Prostate gland (tissue), 2 donors: ENCODE data around the gene PSMA6. TPM values are rescaled to one million over a fixed set of nuclear protein-coding genes. Genes with fewer than 3 reads are reported as not detected.
A peak's percentile ranks its signal among the peaks of the same experiment; 100 is the strongest.

Experiments
- DNase-seq: peaks from one replicate; pipeline ENCODE4 v3.0.0-alpha.2; 2019; ENCODE audit warnings: low spot score
- H3K27ac ChIP-seq, 2 donors: fragments of 200-600 bp; sonication (generic); 2 replicates each; pipeline ENCODE4 v1.5.1; 2017 to 2019
- H3K27me3 ChIP-seq: fragments of 200-600 bp; sonication (generic); replicated peaks from 2 replicates; pipeline ENCODE4 v1.5.1; 2019; ENCODE audit not compliant: insufficient read depth
- H3K36me3 ChIP-seq, 2 donors: fragments of 200-600 bp; sonication (generic); 1 replicate in 1 of 2; 2 replicates in 1 of 2; pipeline versions ENCODE4 v1.5.1 to v1.8.1; 2017 to 2019
- H3K4me1 ChIP-seq: fragments of 200-600 bp; sonication (generic); replicated peaks from 2 replicates; pipeline ENCODE4 v1.5.1; 2019
- H3K4me3 ChIP-seq, 2 donors: fragments of 200-600 bp; sonication (generic); 2 replicates each; pipeline ENCODE4 v1.5.1; 2017 to 2019
- H3K9me3 ChIP-seq: fragments of 200-600 bp; sonication (generic); 2 replicates; pipeline ENCODE4 v1.5.1; 2017
- POLR2A ChIP-seq: fragments of 450-650 bp; IDR thresholded peaks from one replicate; pipeline ENCODE4 v1.6.1; 2016; ENCODE audit warnings: antibody characterized with exemption, mild to moderate bottlenecking
- POLR2AphosphoS5 ChIP-seq: sonication (generic); formaldehyde crosslinking; IDR thresholded peaks from one replicate; pipeline ENCODE4 v1.6.1; 2017; ENCODE audit warnings: antibody characterized with exemption
- WGBS: methylation state at CpG from one replicate; pipeline ENCODE4 v1.1.5; 2018; 5-methylcytosine and 5-hydroxymethylcytosine counted together
- intact Hi-C: fragments of 100-400 bp; cut with DNase I; formaldehyde crosslinking; loops from one replicate; pipeline ENCODE4 v1.14.2; 2022
- total RNA-seq, 2 donors: library from RNA; depleted of rRNA; stranded (reverse); fragments of >200 nt; gene quantifications; one replicate each; pipeline ENCODE4 v1.1.0, GENCODE V29; 2016
- TF ChIP-seq, protein P1 (sequence below), 4 experiments: fragments of 200-600 bp in 2 of 4; fragments of 450-650 bp in 2 of 4; sonication (generic) in 2 of 4; IDR thresholded peaks; 1 replicate in 3 of 4; 2 replicates in 1 of 4; pipeline ENCODE4 v1.5.1; 2016 to 2019; ENCODE audit warnings: antibody characterized with exemption in 4 of 4, mild to moderate bottlenecking in 2 of 4, moderate library complexity in 2 of 4

The PSMA6 gene
- total RNA-seq, 2 donors from 2014 or later = 84.1 to 181 TPM

DNA sequence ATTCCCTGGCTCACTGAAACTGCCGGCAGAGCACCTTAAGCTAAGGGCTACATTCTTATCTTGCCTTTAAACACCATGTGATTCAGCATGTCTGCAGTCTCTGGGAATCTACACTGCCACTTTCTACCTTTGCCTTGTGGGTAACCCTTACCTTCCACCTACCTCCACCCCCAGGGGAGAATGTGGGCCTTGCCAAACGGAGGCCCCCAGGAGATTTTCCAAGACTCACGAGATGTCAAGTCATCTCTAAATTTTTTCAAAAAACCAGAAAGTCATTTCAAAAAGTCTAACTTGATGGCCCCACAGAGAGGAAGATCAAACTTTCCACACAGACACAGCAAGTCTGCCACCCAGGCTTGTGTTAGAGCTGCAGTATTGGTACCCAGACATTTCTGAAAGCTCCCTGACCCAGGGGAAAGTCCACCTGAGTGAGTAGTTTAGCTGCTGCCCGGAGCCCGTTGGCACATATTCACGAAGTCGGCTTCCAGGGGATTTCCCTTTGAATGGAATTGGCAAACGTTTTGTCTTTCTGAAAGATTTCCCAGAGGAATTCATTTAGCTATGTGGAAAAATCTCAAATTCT, 4.7 kb upstream of the PSMA6 start:
- Histone ChIP-seq H3K9me3 (no peaks in the 10 kb centered on the region), H3K36me3 (no peaks in the 10 kb centered on the region), H3K4me1 (no peaks in the 10 kb centered on the region), H3K4me3 (no peak overlapping the region), H3K27me3 (no peaks in the 10 kb centered on the region), H3K27ac (no peak overlapping the region)
- intact Hi-C loops = no loop called here
- DNase-seq = no peak
- TF ChIP-seq, protein P1, sequence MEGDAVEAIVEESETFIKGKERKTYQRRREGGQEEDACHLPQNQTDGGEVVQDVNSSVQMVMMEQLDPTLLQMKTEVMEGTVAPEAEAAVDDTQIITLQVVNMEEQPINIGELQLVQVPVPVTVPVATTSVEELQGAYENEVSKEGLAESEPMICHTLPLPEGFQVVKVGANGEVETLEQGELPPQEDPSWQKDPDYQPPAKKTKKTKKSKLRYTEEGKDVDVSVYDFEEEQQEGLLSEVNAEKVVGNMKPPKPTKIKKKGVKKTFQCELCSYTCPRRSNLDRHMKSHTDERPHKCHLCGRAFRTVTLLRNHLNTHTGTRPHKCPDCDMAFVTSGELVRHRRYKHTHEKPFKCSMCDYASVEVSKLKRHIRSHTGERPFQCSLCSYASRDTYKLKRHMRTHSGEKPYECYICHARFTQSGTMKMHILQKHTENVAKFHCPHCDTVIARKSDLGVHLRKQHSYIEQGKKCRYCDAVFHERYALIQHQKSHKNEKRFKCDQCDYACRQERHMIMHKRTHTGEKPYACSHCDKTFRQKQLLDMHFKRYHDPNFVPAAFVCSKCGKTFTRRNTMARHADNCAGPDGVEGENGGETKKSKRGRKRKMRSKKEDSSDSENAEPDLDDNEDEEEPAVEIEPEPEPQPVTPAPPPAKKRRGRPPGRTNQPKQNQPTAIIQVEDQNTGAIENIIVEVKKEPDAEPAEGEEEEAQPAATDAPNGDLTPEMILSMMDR (IDR thresholded peaks at IDR 0.05) = no peak
- TF ChIP-seq POLR2A (no peak), POLR2AphosphoS5 (no peak)
- WGBS = 35% methylated on average over 8 of the region's 8 CpGs

DNA sequence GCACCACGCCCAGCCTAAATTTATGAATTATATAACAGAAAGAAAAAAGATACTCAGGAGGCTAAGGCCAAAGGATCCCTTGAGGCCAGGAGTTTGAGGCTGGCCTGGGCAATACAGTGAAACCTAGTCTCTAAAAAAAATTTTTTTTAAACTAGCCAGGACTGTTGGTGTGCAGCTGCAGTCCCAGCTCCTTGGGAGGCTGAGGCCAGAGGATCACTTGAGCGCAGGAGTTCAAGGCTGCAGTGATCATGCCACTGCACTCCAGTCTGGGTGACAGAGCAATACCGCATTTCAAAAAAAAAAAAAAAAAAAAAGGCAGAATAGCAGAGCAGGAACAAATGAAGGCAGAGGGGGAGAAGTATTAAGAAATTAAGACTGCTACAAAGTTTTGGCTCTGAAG, 2.6 kb upstream of the PSMA6 start:
- WGBS = 96% methylated on average over 3 of the region's 3 CpGs
- H3K4me3 ChIP-seq = no peak overlapping the region
- peaks cover 5% of the 10 kb centered on the region for H3K4me1 ChIP-seq
- TF ChIP-seq POLR2A (no peak), POLR2AphosphoS5 (no peak)
- TF ChIP-seq, protein P1 (IDR thresholded peaks at IDR 0.05) = no peak
- H3K27me3 ChIP-seq = no peaks in the 10 kb centered on the region
- H3K36me3 ChIP-seq = no peaks in the 10 kb centered on the region
- H3K27ac ChIP-seq = no peak overlapping the region
- intact Hi-C loops = loop anchor here (5.0 to 10.0 kb wide), 3 partner anchors 48 to 98 kb away; no protein-coding TSS in a partner anchor
- DNase-seq = no peak
- H3K9me3 ChIP-seq = no peaks in the 10 kb centered on the region

DNA sequence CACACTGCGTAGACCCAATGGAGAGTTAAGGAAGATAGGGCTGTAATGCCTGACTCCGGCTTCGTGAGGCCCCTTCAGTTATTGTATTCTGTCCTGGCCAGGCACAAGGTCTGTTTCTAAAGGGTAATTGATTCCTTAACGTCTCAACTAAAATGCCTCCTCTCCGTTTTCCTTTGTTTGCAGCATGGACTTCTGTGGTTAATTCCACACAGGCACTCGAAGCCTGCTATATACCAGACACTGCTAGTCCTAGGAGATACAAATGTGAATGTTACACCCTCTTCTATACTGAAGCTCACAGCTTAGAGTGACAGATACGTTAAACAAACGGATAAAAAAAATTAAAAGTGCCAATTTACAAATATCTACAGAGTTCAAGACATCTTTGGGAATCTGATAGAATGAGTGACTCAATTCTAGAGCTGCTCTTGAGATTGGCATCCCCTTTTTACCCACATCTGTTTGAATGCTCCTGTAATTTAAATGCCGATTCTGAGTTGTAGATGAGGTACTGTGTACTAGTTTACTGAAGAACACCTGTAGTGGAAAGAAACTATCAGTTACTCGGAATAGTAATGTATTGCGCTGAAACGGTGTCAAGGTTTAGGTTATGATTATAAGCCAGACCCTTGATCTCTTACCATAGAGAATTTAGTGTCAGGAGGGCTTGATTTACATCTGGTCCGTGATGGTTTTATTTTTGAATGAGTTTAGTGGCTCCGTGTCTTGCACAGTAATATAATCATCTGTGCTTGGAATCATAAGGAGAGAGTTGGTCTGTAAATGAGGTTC, 784 bp downstream of the PSMA6 start:
- H3K27ac ChIP-seq = peak overlapping the region; percentile 73 to 82
- DNase-seq = no peak
- WGBS = 9% methylated on average over 14 of the region's 14 CpGs
- intact Hi-C loops = loop anchor here (1.0 to 10.0 kb wide), 4 partner anchors 44 to 111 kb away; partner anchors contain the start of gene NFKBIA
- peaks cover 6% of the 10 kb centered on the region for H3K4me1 ChIP-seq
- no peak for TF ChIP-seq POLR2AphosphoS5
- no peak for TF ChIP-seq POLR2A
- TF ChIP-seq, protein P1 (IDR thresholded peaks at IDR 0.05) = no peak
- no peaks in the 10 kb centered on the region for H3K36me3 ChIP-seq
- peak overlapping the region; percentile 47 to 59 for H3K4me3 ChIP-seq
- H3K27me3 ChIP-seq = no peaks in the 10 kb centered on the region
- no peaks in the 10 kb centered on the region for H3K9me3 ChIP-seq

DNA sequence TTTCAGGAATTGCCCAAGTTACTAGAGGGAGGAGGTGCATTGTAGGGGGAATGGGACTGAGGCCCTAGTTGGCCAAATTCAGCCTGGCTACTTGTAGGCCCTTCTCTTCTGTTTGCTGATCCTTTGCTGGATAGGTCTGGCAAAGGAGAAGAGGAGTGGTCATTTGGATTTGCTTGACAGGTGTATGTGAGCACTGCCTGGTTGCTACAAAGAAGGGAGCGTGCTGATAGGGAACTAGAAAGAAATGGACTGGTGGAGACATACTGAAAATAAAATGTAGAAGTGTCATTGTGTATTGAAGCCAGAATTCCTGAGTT, 3.6 kb downstream of the PSMA6 start:
- Histone ChIP-seq H3K27me3 (no peaks in the 10 kb centered on the region), H3K27ac (no peak overlapping the region), H3K36me3 (no peaks in the 10 kb centered on the region), H3K4me1 (peaks cover 6% of the 10 kb centered on the region), H3K4me3 (no peak overlapping the region), H3K9me3 (no peaks in the 10 kb centered on the region)
- intact Hi-C loops = loop anchor here (10.0 kb wide), 1 partner anchor 81 kb away; no protein-coding TSS in a partner anchor
- WGBS = 92% methylated on average over 1 of the region's 1 CpG
- no peak for DNase-seq
- TF ChIP-seq POLR2AphosphoS5 (no peak), POLR2A (no peak)
- TF ChIP-seq, protein P1 (IDR thresholded peaks at IDR 0.05) = no peak

DNA sequence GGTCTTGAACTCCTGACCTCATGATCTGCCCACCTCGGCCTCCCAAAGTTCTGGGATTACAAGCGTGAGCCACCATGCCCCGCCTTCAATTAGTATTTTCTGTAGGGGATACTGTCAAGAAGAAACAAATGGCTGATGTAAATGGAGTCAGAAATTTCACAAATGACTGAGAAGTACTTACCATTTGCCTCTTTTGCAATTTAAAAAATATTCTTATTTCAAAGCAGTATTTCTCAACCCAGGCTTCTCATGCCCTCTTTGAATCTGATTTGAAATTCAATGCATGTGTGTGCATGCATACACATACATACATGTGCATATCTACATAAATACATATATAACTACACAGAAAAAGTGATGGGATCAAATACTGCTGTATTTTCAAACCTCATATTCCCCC, 4.4 kb downstream of the PSMA6 start:
- WGBS = 90% methylated on average over 3 of the region's 3 CpGs
- H3K9me3 ChIP-seq = no peaks in the 10 kb centered on the region
- intact Hi-C loops = loop anchor here (10.0 kb wide), 1 partner anchor 82 kb away; no protein-coding TSS in a partner anchor
- no peak overlapping the region for H3K4me3 ChIP-seq
- no peaks in the 10 kb centered on the region for H3K36me3 ChIP-seq
- no peak overlapping the region for H3K27ac ChIP-seq
- peaks cover 6% of the 10 kb centered on the region for H3K4me1 ChIP-seq
- TF ChIP-seq, protein P1 (IDR thresholded peaks at IDR 0.05) = no peak
- TF ChIP-seq POLR2AphosphoS5 = no peak
- no peak for TF ChIP-seq POLR2A
- no peaks in the 10 kb centered on the region for H3K27me3 ChIP-seq
- no peak for DNase-seq
